ENCODE measurements around the gene RIT2.

Gene RIT2

DNA sequence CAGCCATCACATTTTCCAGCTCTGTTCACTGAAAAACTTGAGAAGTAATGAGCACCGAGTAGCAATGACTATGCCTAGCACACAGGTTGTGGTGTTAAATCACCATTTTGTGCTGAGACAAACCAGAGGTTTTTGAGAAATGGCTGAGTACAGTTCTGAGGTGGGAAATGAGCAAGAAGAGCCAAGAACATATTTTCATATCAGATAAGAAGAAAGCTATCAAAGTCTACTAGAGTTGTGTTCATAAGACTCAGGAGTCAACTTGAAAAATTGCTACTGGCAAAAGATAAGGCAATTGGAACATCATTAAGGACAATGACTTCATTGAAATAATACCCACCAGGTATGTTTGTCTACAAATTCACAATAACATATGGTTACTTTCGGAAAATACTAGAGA, 108.1 kb downstream of the RIT2 start:
- no peak for DNase-seq

DNA sequence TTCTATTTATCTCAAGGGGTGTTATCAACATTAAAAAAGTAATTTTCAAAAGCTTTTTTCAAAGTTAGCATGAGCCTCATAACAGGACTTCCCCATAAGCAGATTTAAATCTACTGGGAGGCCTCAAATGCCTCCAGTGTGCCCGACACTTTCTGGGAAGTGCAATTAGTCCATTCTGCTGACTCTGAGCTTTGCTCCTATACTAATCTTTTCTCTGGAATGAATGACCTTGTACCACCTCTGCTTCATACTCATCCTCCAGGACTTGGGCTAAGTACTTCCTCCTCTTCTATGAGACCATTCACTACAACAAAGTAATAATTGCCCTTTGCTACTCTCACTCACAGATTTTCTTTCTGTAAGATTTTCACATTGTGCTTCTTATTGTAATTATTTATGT, 111.1 kb downstream of the RIT2 start:
- no peak for DNase-seq

DNA sequence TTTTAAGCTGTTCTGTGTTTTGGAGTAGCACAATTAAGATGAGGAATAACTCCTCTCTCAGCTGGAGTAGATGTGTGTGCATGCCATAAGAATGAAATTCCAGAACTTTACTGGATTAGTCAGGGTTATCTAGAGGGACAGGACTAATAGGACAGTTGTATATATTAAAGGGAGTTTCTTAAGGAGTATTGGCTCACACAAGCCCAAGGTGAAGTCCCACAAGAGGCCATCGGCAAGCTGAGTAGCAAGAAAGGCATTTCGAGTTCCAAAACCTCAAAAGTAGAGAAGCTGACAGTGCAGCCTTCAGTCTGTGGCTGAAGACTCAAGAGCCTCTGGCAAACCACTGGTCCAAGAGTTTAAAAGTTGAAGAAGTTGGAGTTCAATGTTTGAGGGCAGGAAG, 113.7 kb downstream of the RIT2 start:
- no peak for DNase-seq

DNA sequence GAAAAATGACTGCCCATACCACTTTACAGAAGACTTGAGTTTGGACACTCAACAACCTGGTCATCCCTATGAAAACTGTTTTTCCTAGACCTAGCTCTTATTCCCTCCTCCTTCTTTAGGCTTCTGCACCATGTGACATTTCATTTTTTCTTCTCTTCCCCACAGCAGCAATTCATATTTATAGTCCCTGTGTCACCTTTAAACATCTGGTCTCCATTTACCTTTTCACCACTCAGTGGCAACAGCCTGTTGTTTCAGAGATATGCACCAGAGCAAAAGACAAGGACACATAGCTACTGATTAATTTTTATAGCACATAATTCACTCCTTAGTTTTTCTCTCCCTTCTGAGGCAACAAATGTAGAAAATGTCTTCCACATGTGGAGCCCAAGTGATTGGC, 118.7 kb downstream of the RIT2 start:
- DNase-seq, result no peak

DNA sequence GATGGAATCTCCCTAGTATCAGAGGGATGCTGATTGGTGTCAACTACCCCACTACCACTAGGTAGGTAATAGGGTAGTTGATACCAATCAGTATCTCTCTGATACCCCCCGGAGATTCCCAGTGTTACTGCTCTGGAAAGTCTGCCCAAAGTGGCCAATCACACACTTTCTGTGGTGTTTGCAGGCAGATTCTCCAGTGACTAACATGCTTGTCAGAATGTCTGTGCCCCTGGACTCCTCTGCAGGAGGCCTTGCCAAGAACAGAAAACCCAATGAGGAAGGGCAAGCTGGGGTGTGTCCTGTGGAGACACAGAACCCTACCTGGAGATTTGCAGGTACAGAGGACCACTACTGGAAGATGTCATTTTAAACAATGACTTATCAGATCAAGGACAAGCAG, 135.1 kb downstream of the RIT2 start:
- DNase-seq, result no peak

DNA sequence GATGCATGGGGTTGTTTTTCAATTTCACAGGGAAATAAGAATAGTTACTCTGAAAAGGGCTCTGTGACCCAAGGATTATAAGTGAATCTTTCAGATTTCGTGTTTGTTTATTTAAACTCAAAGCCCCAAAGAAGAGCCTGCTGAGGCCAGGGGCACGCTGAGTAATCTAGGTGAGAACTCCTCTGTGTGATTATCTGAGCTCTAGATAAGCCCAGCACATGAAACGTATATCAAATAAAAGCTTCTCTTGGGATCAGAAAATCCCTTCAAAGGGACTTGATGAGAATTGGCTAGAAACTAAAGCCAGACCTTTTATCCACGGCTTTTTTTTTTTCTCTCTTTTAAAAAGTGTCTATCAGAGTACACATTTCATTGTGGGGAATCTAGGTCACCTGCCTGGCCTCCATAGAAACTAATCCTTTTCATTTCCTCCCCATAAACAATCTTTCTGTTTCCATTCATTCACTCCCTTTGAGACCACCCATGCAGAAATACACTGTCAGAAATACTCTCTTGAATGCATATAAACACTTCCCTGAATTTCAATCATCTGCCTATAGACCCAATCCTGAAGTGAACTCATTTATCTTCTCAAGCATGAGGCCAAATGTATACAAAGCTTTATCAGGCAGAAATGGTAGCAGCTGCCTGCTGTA, 137.4 kb downstream of the RIT2 start:
- no peak for DNase-seq

DNA sequence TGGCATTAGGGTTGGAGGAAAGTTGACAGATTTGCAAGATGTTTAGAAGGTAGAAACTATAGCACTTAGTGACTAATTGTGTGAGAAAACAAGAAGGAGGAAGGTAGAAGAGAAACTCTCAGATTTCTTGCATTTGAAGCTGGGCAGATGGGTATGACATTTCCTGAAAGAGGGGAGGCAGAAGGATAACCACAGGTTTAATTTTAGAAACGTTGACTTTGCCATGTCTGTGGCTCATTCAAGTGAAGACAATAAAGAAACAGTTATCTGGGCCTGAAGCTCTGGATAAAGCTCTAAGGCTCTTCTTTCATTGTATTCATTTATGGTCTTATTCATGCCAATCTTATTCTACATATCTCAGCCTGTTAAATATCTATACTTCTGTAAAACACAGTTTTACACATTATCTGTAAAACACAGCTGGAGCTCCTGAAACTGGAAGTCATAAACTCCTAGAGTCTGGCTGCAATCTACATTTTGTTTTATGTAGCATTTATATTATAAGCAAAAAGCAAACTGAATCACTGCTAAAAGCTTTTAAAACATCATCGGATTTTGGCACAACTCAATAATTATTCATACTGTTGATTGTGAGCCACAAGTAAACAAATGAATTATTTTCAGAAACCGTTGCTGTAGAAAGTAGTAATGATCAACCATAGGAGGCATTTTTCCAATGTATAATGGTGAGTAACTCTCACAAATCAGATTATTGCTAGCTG, 138.5 kb downstream of the RIT2 start:
- no peak for DNase-seq

DNA sequence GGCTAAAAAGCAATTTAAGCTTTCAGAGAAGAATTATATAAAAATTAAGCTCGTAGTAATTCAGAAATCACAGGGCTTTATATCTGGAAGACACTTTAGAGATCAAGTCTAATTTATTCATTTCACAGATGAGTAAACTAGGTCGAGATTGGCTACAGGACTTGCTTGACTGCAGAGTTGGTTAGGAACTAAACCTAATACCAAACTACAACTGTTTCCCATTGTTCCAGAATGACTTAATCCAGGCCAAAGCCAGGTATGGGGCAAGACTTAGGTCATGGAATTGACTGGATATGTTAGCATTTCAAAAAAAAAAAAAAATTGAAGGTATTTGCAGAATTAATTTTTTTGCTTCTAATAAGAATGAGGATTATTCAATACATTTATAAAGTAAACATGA, 146.1 kb downstream of the RIT2 start:
- DNase-seq, result no peak

DNA sequence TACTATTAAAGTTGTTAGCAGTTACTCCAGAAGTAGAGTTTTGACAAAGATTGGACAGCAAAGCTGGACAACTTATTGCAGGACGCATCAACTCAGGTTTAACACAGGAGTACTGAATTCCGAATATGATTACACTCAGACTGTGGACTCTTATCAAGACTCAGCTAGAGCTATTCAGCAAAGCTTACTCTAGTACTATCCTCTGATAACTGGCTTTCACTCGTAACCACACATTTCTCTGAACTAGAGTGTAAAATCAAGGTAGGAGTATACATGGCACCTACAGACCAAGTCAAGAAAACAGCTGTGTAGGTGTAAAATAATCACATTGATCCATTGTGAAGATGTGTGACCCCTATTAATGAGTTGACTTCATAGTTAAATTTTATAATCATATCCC, 154.2 kb downstream of the RIT2 start:
- no peak for DNase-seq

DNA sequence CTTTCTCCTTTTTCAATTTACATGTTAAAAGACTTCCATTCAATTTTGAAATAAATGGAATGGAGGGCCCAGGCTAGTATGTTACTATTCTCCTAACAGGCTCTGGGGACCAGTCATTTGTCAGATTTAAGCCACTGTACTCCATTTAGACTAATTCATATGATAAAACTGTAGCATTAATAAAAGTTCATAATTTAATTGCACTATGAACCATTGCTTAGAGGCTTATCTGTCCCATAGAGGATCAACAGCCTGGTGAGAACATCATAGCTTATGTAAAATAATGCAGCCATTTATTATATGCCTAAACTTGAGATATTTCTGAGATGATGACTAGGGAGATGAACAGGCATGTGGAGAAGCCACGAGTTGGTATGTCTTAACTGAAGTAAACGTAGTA, 156.0 kb downstream of the RIT2 start:
- DNase-seq, result no peak

DNA sequence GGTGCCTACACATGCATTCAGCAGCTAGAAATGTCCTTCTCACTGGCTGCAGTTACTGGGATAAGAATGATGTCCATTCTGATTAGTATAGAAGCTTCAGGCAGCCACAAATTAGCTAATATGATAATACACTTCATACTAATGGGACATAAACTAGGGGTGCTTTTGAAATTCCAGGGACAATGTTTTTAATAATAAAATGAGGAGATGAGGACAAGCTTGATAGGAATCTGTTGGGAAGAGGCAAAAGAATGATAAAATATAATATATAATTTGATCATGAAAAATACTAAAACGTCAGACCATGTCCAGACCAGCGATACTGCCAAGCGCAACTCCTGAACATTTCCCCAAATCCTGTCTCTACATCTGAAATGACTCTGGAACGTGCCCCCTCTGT, 157.1 kb downstream of the RIT2 start:
- DNase-seq, result no peak

DNA sequence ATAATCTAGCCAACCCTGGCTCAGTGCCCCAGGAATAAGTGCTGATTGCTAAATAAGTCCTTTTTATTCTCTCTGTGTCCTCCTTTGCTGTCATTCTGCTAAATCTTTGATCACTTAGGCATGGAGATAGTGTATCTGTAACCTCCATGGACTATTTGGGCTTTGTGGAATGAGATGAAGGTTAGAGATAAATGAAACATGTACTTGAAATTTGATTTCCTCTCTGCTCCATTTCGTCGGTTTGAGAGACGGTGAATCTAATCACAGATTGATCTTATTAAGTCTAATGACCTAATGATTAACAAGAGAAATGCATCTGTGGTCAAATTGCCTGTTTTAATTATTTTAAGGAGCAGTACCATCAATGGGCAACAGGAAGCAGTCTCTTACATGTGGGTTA, 159.2 kb downstream of the RIT2 start:
- DNase-seq, result no peak

DNA sequence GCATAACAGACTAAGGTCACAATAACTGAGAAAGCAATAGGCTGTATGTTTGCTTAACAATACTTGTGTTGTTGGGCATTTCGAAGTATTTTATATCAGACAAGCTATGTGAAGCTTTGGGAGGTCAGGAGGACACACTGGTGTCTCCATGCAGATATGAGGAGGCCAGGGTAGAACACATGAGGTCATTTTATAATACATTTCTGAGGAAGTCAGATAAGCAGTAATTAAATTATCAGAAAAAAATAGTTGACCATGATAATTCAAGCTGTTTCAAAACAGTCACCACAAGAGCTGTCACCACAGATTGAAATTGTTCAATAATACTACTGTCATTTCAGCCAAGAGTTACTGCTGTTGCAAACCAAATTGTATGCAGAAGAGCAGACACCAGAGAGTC, 160.6 kb downstream of the RIT2 start:
- DNase-seq, result no peak

DNA sequence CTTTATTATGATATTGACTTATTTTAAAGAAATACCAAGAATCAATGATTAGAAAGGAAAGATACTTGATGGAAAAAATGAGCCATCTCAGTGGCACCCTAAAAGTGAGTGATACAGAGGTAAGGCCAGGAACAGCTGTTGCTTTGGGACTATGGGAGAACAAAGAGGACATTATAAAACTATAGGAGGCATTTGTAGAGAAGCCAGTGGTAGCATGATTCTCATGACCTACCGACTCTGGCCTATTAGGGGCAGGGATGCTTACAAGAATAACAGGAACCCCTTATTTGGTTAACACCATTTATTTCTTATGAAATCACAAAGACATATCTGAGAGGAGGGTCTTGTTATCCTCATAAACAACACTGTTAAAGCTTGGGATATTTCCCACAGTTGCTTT, 162.2 kb downstream of the RIT2 start:
- no peak for DNase-seq

DNA sequence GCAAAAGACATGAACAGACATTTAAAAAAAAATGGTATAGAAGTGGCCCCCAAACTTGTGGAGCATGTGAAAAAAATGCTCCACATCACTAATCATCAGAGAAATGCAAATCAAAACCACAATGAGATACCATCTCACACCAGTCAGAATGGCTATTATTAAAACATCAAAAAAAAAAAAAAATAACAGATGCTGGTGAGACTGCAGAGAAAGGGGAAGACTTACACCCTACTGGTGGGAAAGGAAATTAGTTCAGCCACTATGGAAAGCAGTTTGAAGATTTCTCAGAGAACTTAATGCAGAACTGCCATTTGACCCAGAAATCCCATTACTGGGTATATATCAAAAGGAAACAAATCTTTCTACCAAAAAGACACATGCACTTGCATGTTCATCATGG, 164.8 kb downstream of the RIT2 start:
- DNase-seq, result no peak

DNA sequence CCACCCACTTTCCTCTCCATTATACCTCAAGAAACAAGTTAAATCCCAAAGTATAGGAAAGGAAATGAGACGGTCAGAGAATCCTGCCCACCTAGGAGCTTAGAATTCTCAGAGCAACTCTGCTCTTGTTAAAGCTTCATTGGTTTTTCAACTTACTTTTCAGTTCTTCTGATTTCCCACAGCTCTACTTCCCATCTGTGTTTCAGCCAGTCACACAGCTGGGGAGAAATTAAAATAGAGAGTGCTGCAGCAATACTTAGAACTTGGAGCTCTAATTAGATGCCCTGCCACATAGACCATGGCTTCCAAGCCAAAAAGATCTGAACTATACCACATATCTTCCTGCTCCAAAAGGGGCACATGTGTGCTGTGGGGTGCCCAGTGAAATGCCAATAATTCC, 166.7 kb downstream of the RIT2 start:
- DNase-seq, result no peak

DNA sequence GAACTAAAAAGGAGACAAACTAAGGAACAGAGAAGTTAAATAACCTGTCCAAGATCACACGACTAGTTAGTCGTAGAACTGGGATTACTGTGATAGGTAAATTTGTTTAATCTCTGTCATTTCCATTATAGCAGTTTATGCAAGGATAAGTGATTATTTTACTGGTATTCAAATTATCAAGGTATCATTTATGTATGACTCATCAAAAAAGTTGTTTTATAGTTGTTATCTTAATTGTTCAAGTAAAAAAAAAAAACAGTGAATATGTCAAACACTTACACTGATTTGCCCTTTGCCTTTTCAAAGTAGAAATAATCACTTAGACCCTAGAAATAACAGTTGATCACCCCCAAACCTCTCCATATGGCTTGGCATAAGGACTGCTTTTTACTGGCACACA, 173.6 kb downstream of the RIT2 start:
- no peak for DNase-seq

DNA sequence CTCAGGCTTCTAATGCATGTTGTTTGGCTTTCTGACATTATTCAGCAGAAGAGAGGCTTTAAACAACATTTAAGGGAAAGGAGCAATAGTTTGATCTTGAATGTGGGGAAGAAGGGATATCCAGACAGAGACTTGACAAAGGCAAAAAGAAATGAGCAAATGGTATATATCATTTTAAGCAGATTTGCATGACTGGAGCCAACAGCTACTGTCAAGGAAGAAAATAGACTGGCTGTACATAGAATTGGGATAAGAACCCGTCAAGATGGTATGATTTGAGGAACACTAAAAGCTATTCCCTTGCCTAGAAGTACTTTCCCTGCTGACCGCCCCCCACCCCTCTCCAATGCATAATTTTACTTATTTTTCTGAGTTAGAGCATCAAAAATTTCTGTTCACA, 174.5 kb downstream of the RIT2 start:
- DNase-seq, result no peak

DNA sequence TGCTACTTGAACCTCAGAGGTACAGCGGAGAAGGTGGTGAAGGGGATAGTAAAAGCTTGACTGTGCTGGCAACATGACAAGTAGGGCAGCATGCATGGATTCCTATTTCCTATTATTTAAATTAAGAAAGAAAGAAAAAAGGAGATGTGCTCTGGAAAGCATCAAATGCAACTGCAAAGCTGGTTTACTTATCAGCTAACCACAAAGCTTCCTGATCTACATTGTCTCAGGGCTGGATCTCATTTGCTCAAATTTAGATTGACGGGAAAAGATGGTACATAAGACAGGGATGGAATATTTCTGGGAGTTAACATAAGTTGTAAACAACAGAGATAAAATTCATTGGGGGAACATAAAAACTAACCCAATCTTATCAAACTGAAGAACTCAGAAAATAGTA, 178.0 kb downstream of the RIT2 start:
- no peak for DNase-seq

DNA sequence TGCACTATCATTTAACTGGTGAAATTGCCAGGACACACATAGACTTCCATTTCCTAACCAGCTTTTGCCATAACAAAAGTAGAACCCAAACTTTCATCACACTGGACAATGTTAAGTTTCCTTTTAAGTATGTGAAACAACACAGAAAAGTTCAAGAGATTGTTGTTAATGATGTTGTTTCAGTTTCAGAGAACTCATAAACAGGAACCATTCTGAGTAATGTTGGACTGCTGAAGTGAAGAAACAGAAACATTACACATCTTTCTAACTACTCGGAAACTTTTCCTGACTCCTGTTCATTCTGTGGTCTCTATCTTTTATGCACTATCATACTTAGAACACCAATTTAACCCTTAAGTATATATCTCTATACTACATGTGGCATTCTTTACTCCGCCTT, 179.2 kb downstream of the RIT2 start:
- DNase-seq, result no peak

DNA sequence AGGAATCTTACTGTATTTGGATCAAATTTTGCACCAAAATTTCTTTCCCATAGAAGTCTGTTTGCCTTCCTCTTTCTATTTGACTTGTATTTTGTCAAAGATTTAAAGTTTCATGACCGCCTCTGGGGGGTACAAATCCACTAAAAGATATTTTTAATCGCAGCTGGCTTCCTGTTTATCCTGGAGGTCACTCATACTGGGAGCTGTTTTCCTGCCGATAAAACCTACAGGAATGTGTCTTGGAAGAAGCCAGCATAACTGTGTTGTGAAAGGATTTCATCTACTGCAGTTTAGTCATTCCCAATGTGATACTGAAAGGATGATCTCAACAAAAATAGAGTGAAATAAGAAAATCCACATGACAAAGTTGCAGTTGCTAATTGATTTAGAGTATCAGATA, 184.0 kb downstream of the RIT2 start:
- no peak for DNase-seq

DNA sequence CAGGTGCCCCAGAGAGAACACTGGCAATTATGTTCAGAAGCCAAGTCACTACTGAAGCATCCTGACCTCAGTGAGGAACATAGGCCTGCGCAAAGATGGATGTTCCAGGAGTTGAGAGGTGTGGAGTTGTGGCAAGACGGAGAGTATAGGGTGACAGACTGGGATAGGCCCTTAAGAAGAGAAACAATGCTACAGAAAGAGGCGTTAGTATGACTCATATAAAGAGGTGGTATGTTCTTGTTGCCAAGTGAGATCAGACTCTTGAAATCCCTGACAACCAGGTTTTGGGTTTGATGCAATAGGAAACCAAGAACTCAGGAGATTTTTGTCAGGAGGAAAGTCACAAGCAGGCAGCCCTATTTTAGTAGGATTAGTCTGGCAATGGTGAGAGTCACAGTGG, 185.6 kb downstream of the RIT2 start:
- no peak for DNase-seq

DNA sequence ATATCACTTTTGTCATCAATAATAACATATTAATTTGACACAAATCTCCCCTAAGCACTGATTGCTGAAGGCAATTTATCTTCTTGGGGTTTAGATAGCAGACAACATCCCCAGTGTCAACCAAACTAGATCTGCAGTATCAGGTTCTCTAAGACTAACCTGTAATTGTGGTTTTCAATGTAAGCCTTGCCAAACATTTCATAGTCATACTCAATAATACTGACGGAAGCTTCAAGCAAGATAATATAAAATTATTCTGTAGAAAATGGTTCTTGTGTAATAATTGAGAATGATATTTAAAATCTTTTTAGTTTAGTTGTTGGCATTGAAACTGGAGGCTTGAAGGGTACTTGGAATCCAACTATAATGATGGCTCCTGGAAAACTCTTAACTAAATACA, 186.3 kb downstream of the RIT2 start:
- no peak for DNase-seq

DNA sequence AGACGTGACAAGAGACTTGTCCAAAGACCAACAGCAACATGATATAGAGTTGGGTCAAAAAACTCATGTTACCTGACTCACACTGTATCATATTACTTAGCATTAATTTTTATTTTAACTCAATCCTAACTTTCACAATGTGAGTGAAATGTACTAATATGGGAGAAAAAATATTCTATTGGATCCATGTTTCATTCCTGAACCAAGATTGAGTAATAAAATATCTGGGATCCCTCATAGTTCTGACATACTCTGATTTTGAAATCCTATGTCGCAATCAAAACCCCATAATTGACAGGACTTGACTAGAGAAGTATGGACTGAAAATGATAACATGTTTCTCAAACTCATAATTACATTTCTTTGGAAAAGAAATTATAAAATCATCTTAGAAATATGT, 190.4 kb downstream of the RIT2 start:
- no peak for DNase-seq

DNA sequence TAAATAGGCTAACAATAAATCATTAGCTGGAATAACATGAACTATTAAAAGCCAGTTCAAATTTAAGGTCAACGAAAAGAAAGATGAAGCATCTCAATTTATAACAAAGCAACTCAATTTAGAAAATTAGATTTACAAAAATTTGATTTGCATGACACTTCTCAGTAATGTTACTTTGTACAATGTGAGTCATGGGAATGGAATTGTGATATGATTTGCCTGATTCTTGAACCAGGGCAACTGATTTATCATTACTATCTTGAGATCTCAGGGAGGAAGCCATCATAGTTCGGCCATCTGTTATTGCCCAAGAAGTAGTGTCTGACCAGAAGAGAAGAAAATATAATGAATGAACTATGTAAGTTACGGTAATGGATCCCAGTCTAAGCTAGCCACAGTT, 193.1 kb downstream of the RIT2 start:
- no peak for DNase-seq

Measured in NCI-H446 (cell line).